ENCODE data around the gene PLCB3. TPM values are rescaled to one million over a fixed set of nuclear protein-coding genes. Genes with fewer than 3 reads are reported as not detected.

The PLCB3 gene
- total and polyA plus RNA-seq, 10 of the 15 experiments (the other 5 are each of a cell fraction or from before 2014, with no cell fraction given): 0.03 to 10.3 (median 3.3) TPM

DNA sequence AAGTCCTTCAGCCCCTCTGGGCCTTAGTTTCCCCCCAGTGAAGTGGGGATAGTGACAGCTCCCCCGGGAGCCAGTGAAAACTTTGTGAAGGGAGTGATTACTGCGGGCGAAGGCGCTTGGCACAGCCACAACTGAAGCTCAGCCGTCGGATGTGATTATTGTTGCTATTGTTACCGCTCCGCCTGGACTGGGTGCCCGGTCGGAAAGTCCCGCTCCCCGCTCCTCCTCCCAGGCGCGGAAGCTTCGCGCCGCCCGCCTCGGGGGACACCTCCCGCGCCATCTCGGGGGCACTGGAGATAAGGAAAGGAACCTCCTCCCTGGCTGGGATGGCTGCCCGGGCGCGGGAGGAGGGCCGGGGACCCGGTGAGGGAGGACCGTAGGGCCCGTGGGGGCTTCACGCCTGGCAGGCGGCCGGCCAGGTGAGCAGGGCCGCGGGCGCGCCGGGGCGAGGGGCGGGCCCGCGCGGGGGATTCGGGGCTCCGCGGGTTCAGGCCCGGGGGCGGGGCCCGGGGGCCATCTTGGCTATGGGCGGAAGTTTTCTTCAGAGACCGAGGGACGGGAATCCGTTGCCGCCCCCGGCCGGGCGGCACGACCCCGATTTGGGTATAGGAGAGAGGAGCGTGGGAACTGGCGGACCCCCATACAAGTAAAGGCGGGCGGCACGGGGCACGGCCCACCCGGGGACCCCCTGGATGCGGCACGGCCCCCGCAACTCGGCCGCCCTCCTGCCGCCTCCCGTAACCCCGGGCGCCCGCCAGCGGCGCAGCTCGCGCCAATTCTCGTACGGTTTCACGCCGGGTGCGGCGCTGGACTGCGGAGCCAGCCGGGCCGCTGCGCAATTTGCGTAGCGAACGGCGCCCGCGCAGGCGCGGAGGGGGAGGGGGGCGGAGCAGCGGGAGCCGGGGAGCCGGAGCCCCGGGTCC is 33.9 kb downstream of the PLCB3 start, which contains the start of gene GPR137 (continued):
- TF ChIP-seq NFIC (IDR thresholded peaks at IDR 0.05; ENCODE audit: low read depth, low read length) (no peak), SIX5 (IDR thresholded peaks at IDR 0.05; ENCODE audit: low read depth, low read length, severe bottlenecking) (peak; percentile 73), YY1 (IDR thresholded peaks at IDR 0.05; ENCODE audit: low read depth, low read length) (peak; percentile 98), FOXK2 (IDR thresholded peaks at IDR 0.05) (no peak), CREM (IDR thresholded peaks at IDR 0.05; ENCODE audit: low read depth) (no peak; the same call in 1 of the 2 replicates), CREB1 (IDR thresholded peaks at IDR 0.05; ENCODE audit: low read depth) (0 out of 2 replicates have a peak, but pooled peaks have one; percentile 23), NRF1 (conservative IDR thresholded peaks at IDR 0.05; ENCODE audit: low read depth, low read length) (peak; percentile 80), IRF4 (IDR thresholded peaks at IDR 0.05; ENCODE audit: low read depth, low read length) (no peak), PAX5 (IDR thresholded peaks at IDR 0.05; ENCODE audit: borderline replicate concordance, low read depth, low read length) (0 out of 2 replicates have a peak, but pooled peaks have one; percentile 17), PAX8 (IDR thresholded peaks at IDR 0.05) (no peak)
- TF ChIP-seq, protein P1, sequence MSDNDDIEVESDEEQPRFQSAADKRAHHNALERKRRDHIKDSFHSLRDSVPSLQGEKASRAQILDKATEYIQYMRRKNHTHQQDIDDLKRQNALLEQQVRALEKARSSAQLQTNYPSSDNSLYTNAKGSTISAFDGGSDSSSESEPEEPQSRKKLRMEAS (IDR thresholded peaks at IDR 0.05; ENCODE audit: low read depth, low read length): no peak
- TF ChIP-seq, protein P2, sequence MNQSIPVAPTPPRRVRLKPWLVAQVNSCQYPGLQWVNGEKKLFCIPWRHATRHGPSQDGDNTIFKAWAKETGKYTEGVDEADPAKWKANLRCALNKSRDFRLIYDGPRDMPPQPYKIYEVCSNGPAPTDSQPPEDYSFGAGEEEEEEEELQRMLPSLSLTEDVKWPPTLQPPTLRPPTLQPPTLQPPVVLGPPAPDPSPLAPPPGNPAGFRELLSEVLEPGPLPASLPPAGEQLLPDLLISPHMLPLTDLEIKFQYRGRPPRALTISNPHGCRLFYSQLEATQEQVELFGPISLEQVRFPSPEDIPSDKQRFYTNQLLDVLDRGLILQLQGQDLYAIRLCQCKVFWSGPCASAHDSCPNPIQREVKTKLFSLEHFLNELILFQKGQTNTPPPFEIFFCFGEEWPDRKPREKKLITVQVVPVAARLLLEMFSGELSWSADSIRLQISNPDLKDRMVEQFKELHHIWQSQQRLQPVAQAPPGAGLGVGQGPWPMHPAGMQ (IDR thresholded peaks at IDR 0.05; ENCODE audit: borderline replicate concordance): no peak
